ENCODE measurements around the gene NAXE.

DNA sequence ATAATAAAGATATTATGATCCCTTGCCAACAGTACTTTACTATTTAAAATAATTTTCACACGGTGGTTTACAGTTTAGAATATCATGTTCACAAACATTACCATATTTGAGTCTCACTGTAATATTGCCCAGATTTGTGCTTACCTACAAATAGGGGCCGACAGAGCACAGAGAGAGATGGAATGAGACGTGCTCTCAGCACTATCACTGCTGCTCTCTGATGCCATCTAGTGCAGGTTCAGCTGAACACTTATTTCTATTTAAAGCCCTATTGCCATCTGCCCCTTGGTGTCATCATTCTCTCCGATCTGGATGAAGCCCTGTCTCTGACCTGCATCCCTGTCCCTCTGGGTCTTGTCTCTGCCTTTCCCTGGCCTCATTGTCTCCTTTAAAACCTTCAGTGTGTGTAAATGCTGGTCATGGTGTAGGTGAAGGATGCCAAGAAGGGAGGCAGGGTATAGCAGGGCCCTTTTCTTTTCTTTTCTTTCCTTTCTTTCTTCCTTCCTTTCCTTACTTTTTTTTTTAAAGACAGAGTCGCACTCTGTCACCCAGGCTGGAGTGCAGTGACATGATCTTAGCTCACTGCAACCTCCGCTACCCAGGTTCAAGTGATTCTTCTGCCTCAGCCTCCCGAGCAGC, 16.6 kb downstream of the NAXE start:
- TF ChIP-seq, protein P1, sequence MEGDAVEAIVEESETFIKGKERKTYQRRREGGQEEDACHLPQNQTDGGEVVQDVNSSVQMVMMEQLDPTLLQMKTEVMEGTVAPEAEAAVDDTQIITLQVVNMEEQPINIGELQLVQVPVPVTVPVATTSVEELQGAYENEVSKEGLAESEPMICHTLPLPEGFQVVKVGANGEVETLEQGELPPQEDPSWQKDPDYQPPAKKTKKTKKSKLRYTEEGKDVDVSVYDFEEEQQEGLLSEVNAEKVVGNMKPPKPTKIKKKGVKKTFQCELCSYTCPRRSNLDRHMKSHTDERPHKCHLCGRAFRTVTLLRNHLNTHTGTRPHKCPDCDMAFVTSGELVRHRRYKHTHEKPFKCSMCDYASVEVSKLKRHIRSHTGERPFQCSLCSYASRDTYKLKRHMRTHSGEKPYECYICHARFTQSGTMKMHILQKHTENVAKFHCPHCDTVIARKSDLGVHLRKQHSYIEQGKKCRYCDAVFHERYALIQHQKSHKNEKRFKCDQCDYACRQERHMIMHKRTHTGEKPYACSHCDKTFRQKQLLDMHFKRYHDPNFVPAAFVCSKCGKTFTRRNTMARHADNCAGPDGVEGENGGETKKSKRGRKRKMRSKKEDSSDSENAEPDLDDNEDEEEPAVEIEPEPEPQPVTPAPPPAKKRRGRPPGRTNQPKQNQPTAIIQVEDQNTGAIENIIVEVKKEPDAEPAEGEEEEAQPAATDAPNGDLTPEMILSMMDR (conservative IDR thresholded peaks at IDR 0.05): peak; percentile 90
- TF ChIP-seq ZFX (IDR thresholded peaks at IDR 0.05): no peak
